ENCODE data around the gene FASTK.

The FASTK gene

GRCh38 chr7:151120896-151121295 lies 40.3 kb upstream of the FASTK start:
- TF ChIP-seq, protein P1, sequence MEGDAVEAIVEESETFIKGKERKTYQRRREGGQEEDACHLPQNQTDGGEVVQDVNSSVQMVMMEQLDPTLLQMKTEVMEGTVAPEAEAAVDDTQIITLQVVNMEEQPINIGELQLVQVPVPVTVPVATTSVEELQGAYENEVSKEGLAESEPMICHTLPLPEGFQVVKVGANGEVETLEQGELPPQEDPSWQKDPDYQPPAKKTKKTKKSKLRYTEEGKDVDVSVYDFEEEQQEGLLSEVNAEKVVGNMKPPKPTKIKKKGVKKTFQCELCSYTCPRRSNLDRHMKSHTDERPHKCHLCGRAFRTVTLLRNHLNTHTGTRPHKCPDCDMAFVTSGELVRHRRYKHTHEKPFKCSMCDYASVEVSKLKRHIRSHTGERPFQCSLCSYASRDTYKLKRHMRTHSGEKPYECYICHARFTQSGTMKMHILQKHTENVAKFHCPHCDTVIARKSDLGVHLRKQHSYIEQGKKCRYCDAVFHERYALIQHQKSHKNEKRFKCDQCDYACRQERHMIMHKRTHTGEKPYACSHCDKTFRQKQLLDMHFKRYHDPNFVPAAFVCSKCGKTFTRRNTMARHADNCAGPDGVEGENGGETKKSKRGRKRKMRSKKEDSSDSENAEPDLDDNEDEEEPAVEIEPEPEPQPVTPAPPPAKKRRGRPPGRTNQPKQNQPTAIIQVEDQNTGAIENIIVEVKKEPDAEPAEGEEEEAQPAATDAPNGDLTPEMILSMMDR (IDR thresholded peaks at IDR 0.05; ENCODE audit: unreplicated experiment in 3 of 3): no peak
- Mint-ChIP-seq H3K27me3 (ENCODE audit: low read depth) (peaks cover 13% of the 10 kb centered on the region), H3K9me3 (no peaks in the 10 kb centered on the region), H3K4me3 (no peak overlapping the region), H3K27ac (no peak overlapping the region), H3K36me3 (ENCODE audit: low read depth) (peaks cover 49% of the 10 kb centered on the region), H3K4me1 (peaks cover 18% of the 10 kb centered on the region)

- TF ChIP-seq, protein P1 (IDR thresholded peaks at IDR 0.05; ENCODE audit: unreplicated experiment in 3 of 3): no peak
- Mint-ChIP-seq H3K9me3 (no peaks in the 10 kb centered on the region), H3K27me3 (ENCODE audit: low read depth) (peaks cover 6% of the 10 kb centered on the region), H3K4me3 (peak overlapping the region in 2 of 3 experiments; percentile 16 to 51), H3K27ac (no peak overlapping the region), H3K4me1 (peaks cover 10% of the 10 kb centered on the region), H3K36me3 (ENCODE audit: low read depth) (peaks cover 46% of the 10 kb centered on the region)
Observed at GRCh38 chr7:151119902-151120301, 39.3 kb upstream of the FASTK start.

GRCh38 chr7:151119055-151119415 lies 38.4 kb upstream of the FASTK start:
- no peak overlapping the region for H3K27ac Mint-ChIP-seq
- H3K4me3 Mint-ChIP-seq: peak overlapping the region; percentile 3 to 31 (median 23)
- H3K27me3 Mint-ChIP-seq (ENCODE audit: low read depth): peaks cover 3% of the 10 kb centered on the region
- no peaks in the 10 kb centered on the region for H3K9me3 Mint-ChIP-seq
- H3K4me1 Mint-ChIP-seq: peaks cover 7% of the 10 kb centered on the region
- H3K36me3 Mint-ChIP-seq (ENCODE audit: low read depth): peaks cover 38% of the 10 kb centered on the region
- TF ChIP-seq, protein P1 (IDR thresholded peaks at IDR 0.05; ENCODE audit: unreplicated experiment in 3 of 3): no peak

DNA sequence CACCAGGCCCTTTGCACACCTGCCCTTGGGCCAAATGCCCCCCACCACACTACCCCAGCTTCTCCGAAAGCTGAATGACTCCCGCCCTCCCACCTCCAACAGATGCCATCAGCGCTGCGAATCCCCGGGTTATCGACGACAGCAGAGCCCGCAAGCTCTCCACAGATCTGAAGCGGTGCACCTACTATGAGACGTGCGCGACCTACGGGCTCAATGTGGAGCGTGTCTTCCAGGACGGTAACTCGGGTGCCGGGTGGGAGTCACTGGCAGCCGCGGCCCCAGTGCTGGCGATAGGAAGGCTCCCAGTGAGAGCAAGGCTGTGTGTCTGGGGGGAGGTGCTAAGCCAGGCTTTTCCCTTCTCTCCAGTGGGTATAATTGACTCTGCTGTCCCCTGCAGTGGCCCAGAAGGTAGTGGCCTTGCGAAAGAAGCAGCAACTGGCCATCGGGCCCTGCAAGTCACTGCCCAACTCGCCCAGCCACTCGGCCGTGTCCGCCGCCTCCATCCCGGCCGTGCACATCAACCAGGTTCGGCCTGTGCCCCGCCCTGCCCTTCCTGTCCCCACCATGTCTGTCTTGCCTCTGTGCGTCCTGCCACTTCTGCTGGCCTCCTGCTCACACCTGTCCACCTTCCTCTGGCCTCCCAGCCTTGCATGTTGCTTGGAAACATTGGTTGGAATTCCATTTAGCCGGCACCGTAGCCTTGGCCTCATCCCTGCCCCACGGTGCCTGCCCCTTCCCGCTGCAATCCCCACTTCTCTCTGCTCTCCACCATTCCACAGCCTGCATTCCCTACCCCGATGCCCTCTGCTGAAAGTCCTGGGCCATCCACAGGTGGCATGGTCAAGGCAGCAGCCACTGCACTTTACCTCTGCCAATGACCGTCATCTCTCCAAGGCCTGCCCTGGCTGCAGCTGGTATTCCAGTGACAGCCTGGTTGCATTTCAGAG lies 37.8 kb upstream of the FASTK start:
- TF ChIP-seq, protein P1 (IDR thresholded peaks at IDR 0.05; ENCODE audit: unreplicated experiment in 3 of 3): no peak
- Mint-ChIP-seq H3K4me1 (peaks cover 11% of the 10 kb centered on the region), H3K27ac (no peak overlapping the region), H3K36me3 (ENCODE audit: low read depth) (peaks cover 33% of the 10 kb centered on the region), H3K4me3 (peak overlapping the region; percentile 5 to 34 (median 10)), H3K9me3 (no peaks in the 10 kb centered on the region), H3K27me3 (ENCODE audit: low read depth) (peaks cover 9% of the 10 kb centered on the region)

DNA sequence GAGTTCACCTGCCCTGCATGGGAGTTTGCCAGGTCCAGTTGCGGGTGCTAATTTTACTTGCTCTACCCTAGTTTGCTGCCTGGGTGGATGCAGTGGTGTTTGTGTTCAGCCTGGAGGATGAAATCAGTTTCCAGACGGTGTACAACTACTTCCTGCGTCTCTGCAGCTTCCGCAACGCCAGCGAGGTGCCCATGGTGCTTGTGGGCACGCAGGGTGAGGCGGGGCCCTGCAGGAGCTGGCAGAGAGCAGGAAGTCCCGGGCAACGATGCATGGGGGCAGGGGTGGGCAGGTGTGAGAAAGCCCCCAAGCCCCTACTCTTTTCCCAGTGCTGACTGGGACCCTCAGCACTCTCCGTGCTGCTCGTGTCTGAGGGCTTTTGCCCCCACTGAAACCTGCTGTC lies 37.0 kb upstream of the FASTK start:
- Mint-ChIP-seq H3K27me3 (ENCODE audit: low read depth) (peaks cover 13% of the 10 kb centered on the region), H3K4me3 (peak overlapping the region in 1 of 3 experiments; percentile 12), H3K9me3 (no peaks in the 10 kb centered on the region), H3K36me3 (ENCODE audit: low read depth) (peaks cover 33% of the 10 kb centered on the region), H3K4me1 (peaks cover 18% of the 10 kb centered on the region), H3K27ac (no peak overlapping the region)
- TF ChIP-seq, protein P1 (IDR thresholded peaks at IDR 0.05; ENCODE audit: unreplicated experiment in 3 of 3): no peak

Data from nephron (organoid).